HepG2 (cell line): ENCODE measurements around the gene CDKN3. TPM values are rescaled to one million over a fixed set of nuclear protein-coding genes. Genes with fewer than 3 reads are reported as not detected.
"Not testable (repeated sequence)": the region's sequence is repeated elsewhere in the genome, so short reads cannot be mapped to it uniquely, and the experiment has no call there.

Source experiments
- ATAC-seq: fragments of 200-7000 bp; cut with Tn5 transposase; 3 replicates; pipeline ENCODE4 v1.9.1; 2020; ENCODE audit warnings: mild to moderate bottlenecking, moderate library complexity
- BruUV-seq: library from RNA; stranded (reverse); fragments of 400-500 nt; replicated peaks from 2 replicates; lab custom pipeline; 2021; lab: Mats Ljungman, UMichigan
- CTCF ChIA-PET: fragments of 300-600 bp; formaldehyde crosslinking; extraction: SDS; loops from one replicate; lab custom pipeline; 2021; ENCODE audit warnings: low total read pairs, inconsistent platforms, low intra/inter-chr PET ratio; lab: Yijun Ruan, JAX
- POLR2A ChIA-PET: fragments of 350-600 bp; sonication (Branson Sonifier 250); formaldehyde crosslinking; loops from one replicate; lab custom pipeline; 2020; ENCODE audit warnings: antibody characterized with exemption, inconsistent platforms; lab: Yijun Ruan, JAX
- DNase-seq: peaks from one replicate; pipeline ENCODE4 v3.0.0-alpha.2; 2015; ENCODE audit warnings: low spot score
- FAIRE-seq: peaks from 3 replicates; lab custom pipeline; 2011; peaks lifted over from hg19 to GRCh38; lab: Jason Lieb, UNC
- H2AFZ ChIP-seq: one replicate; pipeline ENCODE4 v1.6.1; 2011; ENCODE audit warnings: low read length, inconsistent platforms
- H3K27ac ChIP-seq: fragments of 300-600 bp; 3 replicates; pipeline ENCODE4 v1.8.0; 2011; ENCODE audit warnings: mixed run types, mild to moderate bottlenecking, mixed read lengths, low read length, inconsistent platforms; ENCODE audit not compliant: insufficient read depth; ENCODE audit errors: extremely low read length
- H3K27me3 ChIP-seq, 2 experiments: fragments of 200-600 bp in 1 of 2; 2 replicates in 1 of 2; 3 replicates in 1 of 2; pipeline versions ENCODE4 v1.6.0 to v1.8.0; 2011; ENCODE audit warnings: low read length in 2 of 2, mild to moderate bottlenecking in 2 of 2, moderate library complexity in 2 of 2, inconsistent platforms in 1 of 2; ENCODE audit not compliant: insufficient read depth in 2 of 2, control insufficient read depth in 1 of 2
- H3K36me3 ChIP-seq, 2 experiments: fragments of 200-600 bp in 1 of 2; replicated peaks in 1 of 2; 2 replicates in 1 of 2; 3 replicates in 1 of 2; pipeline versions ENCODE4 v1.5.1 to v1.8.0; 2011; ENCODE audit warnings: low read length in 2 of 2, inconsistent platforms in 1 of 2; ENCODE audit not compliant: insufficient read depth in 2 of 2, control insufficient read depth in 1 of 2
- H3K4me1 ChIP-seq: 2 replicates; pipeline ENCODE4 v1.5.1; 2012; ENCODE audit warnings: low read length, inconsistent platforms; ENCODE audit not compliant: insufficient read depth
- H3K4me2 ChIP-seq: 2 replicates; pipeline ENCODE4 v1.6.0; 2011; ENCODE audit warnings: low read depth, low read length, inconsistent platforms
- H3K4me3 ChIP-seq, 3 experiments: fragments of 200-600 bp in 1 of 3; sonication (generic), shearing (Covaris generic) in 1 of 3; replicated peaks in 1 of 3; 2 replicates each; pipeline ENCODE4 v1.5.1; 2011 to 2016; ENCODE audit warnings: low read length in 3 of 3, inconsistent platforms in 2 of 3, low read depth in 2 of 3, mild to moderate bottlenecking in 2 of 3, control low read depth in 1 of 3, mixed read lengths in 1 of 3; ENCODE audit not compliant: insufficient read depth in 1 of 3
- H3K79me2 ChIP-seq: one replicate; pipeline ENCODE4 v1.6.1; 2011; ENCODE audit warnings: low read length, inconsistent platforms; ENCODE audit not compliant: insufficient read depth
- H3K9ac ChIP-seq: 2 replicates; pipeline ENCODE4 v1.6.0; 2011; ENCODE audit warnings: mild to moderate bottlenecking, low read depth, low read length, inconsistent platforms; ENCODE audit not compliant: insufficient read depth
- H3K9me3 ChIP-seq: 2 replicates; pipeline ENCODE4 v1.5.1; 2012; ENCODE audit warnings: mild to moderate bottlenecking, low read length
- H4K20me1 ChIP-seq: 2 replicates; pipeline ENCODE4 v1.6.0; 2011; ENCODE audit warnings: inconsistent platforms, mild to moderate bottlenecking, low read length, moderate library complexity; ENCODE audit not compliant: insufficient read depth
- LCORL ChIP-seq, 2 experiments: fragments of 450-650 bp in 1 of 2; sonication (generic) in 1 of 2; formaldehyde crosslinking in 1 of 2; IDR thresholded peaks; 2 replicates each; pipeline versions ENCODE4 v1.5.0 to v1.6.1; 2017 to 2020; ENCODE audit warnings: antibody characterized with exemption in 1 of 2, missing genetic modification reagents in 1 of 2
- NFYB ChIP-seq: sonication (generic); formaldehyde crosslinking; IDR thresholded peaks from 2 replicates; pipeline ENCODE4 v1.4.0; 2020; ENCODE audit warnings: missing genetic modification reagents
- NFYC ChIP-seq: IDR thresholded peaks from 2 replicates; pipeline ENCODE4 v1.6.1; 2016; ENCODE audit warnings: missing genetic modification reagents, missing compliant biosample characterization
- WGBS: methylation state at CpG from one replicate; pipeline ENCODE4 v1.1.6; 2017; ENCODE audit warnings: low lambda C conversion rate; 5-methylcytosine and 5-hydroxymethylcytosine counted together
- in situ Hi-C: cut with HindIII; loops from 2 replicates; pipeline ENCODE4 v1.10.0; 2017; ENCODE audit warnings: low pct_unique_long_range_greater_than_20kb; ENCODE audit not compliant: extremely low pct_ligation_motif_present
- intact Hi-C: fragments of 100-400 bp; cut with micrococcal nuclease; formaldehyde crosslinking; loops from one replicate; pipeline ENCODE4 v1.10.0; 2022; ENCODE audit not compliant: unreplicated experiment
- polyA plus RNA-seq, 8 experiments: library from polyadenylated mRNA; depleted of rRNA in 3 of 8; stranded (reverse) in 7 of 8; unstranded in 1 of 8; fragments of >200 nt; fragmentation: Illumina TruSeq in 4 of 8; extraction: Trizol in 4 of 8; gene quantifications; 2 replicates each; pipeline versions ENCODE4 v1.2.1 to v1.2.3, GENCODE V29; 2011 to 2016; ENCODE audit warnings: low read depth in 4 of 8, missing spikeins in 1 of 8, mixed read lengths in 1 of 8; ENCODE audit not compliant: insufficient read depth in 1 of 8
- total RNA-seq, 5 experiments: library from RNA; depleted of rRNA; stranded (reverse); fragments of >200 nt; fragmentation: Illumina TruSeq; extraction: Trizol; gene quantifications; 2 replicates each; pipeline ENCODE4 v1.2.3, GENCODE V29; 2016; ENCODE audit warnings: low read depth in 1 of 5

CDKN3 gene
- total and polyA plus RNA-seq, 2 of the 13 experiments (the other 11 are each of a cell fraction or from before 2014, with no cell fraction given) = 63.0 to 88.9 TPM

GRCh38 chr14:54392131-54392859, 4.5 kb upstream of the CDKN3 start:
- H3K9me3 ChIP-seq = no peaks in the 10 kb centered on the region
- ATAC-seq (no peak), DNase-seq (no peak), FAIRE-seq (no peak)
- H3K4me2 ChIP-seq = no peak overlapping the region
- intact Hi-C loops = no loop called here
- peaks cover 18% of the 10 kb centered on the region for H3K4me1 ChIP-seq
- H3K36me3 ChIP-seq = no peaks in the 10 kb centered on the region
- no peaks in the 10 kb centered on the region; a peak in 1 of 5 replicates for H3K27me3 ChIP-seq
- H3K27ac ChIP-seq = no peak overlapping the region
- ChIA-PET CTCF (no interaction called here), POLR2A (interaction anchor here (1.1 kb wide), 1 partner anchor 59 kb away, joined by 3 read pairs; no protein-coding TSS in a partner anchor)
- 71% methylated on average over 13 of the region's 14 CpGs for WGBS
- TF ChIP-seq LCORL (IDR thresholded peaks at IDR 0.05) (no peak), LCORL (CRISPR knock-in tag; IDR thresholded peaks at IDR 0.05) (no peak), NFYB (CRISPR knock-in tag) (peak; percentile 56), NFYC (peak; percentile 53; the same call in 1 of the 2 replicates)
- peaks cover 2% of the 10 kb centered on the region for H3K79me2 ChIP-seq
- no TSS peak for BruUV-seq
- no peak overlapping the region for H2AFZ ChIP-seq
- no peaks in the 10 kb centered on the region for H4K20me1 ChIP-seq
- in situ Hi-C loops = no loop called here
- no peak overlapping the region for H3K4me3 ChIP-seq
- H3K9ac ChIP-seq = no peak overlapping the region

GRCh38 chr14:54392986-54393884, 3.6 kb upstream of the CDKN3 start:
- in situ Hi-C loops = not testable (repeated sequence)

More at GRCh38 chr14:54392986-54393884, 3.6 kb upstream of the CDKN3 start:
- BruUV-seq, intact Hi-C loops, H3K9me3 ChIP-seq, ATAC-seq, H3K27me3 ChIP-seq, H3K4me2 ChIP-seq, FAIRE-seq, H2AFZ ChIP-seq, H3K4me3 ChIP-seq, H4K20me1 ChIP-seq, H3K36me3 ChIP-seq, DNase-seq, H3K27ac ChIP-seq, CTCF ChIA-PET, H3K9ac ChIP-seq: not testable (repeated sequence)
- Histone ChIP-seq H3K79me2 (peaks cover 11% of the 10 kb centered on the region), H3K4me1 (peaks cover 15% of the 10 kb centered on the region)
- POLR2A ChIA-PET = interaction anchor here (1.1 kb wide), 1 partner anchor 58 kb away, joined by 3 read pairs; no protein-coding TSS in a partner anchor
- WGBS = 98% methylated on average over 12 of the region's 68 CpGs
